Lower leg skin (tissue), 4 donors: ENCODE measurements around the gene FAM13A. TPM values are rescaled to one million over a fixed set of nuclear protein-coding genes. Genes with fewer than 3 reads are reported as not detected.

Experiments used
- DNase-seq, 2 donors: peaks; one replicate each; pipeline ENCODE4 v3.0.0-alpha.2; 2019; ENCODE audit warnings: low spot score in 2 of 2
- H3K4me3 ChIP-seq: fragments of 200-600 bp; sonication (generic); 2 replicates; pipeline ENCODE4 v1.5.1; 2017; ENCODE audit warnings: mild to moderate bottlenecking, low read depth; ENCODE audit not compliant: poor library complexity, severe bottlenecking
- POLR2A ChIP-seq, 2 donors: fragments of 450-650 bp; IDR thresholded peaks; one replicate each; pipeline ENCODE4 v1.6.1; 2016 to 2017; ENCODE audit warnings: antibody characterized with exemption in 2 of 2, mild to moderate bottlenecking in 1 of 2, moderate library complexity in 1 of 2
- WGBS, 2 donors: methylation state at CpG; one replicate each; pipeline ENCODE4 v1.1.5; 2018; 5-methylcytosine and 5-hydroxymethylcytosine counted together
- intact Hi-C: fragments of 100-400 bp; cut with DNase I; formaldehyde crosslinking; loops from one replicate; pipeline ENCODE4 v1.15.0; 2023; ENCODE audit warnings: low total_unique reads
- total RNA-seq, 4 donors: library from RNA; depleted of rRNA; stranded (reverse); fragments of >200 nt; gene quantifications; one replicate each; pipeline ENCODE4 v1.1.0, GENCODE V29; 2016
- TF ChIP-seq, protein P1 (sequence below), 3 donors: fragments of 450-650 bp; IDR thresholded peaks; one replicate each; pipeline ENCODE4 v1.5.1; 2016; ENCODE audit warnings: antibody characterized with exemption in 3 of 3, mild to moderate bottlenecking in 3 of 3, moderate library complexity in 2 of 3

FAM13A gene
- total RNA-seq, 4 donors from 2014 or later = 50.0 to 303 (median 114) TPM

DNA sequence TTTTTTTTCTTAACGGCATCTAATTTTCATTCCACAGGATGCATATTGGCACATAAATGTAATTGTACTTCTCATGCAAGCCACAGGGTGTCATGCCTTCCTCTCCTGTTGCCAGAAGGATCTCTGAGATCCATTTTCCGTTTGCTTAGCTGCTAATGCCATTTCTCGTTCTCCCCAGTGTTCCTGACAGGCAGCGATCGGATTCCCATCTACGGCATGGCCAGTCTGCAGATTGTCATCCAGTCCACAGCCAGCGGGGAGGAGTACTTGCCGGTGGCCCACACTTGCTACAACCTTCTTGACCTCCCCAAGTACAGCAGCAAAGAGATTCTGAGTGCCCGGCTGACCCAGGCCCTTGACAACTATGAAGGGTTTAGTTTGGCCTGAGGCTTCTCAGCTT lies 350.4 kb downstream of the FAM13A start:
- intact Hi-C loops = no loop called here
- TF ChIP-seq, protein P1, sequence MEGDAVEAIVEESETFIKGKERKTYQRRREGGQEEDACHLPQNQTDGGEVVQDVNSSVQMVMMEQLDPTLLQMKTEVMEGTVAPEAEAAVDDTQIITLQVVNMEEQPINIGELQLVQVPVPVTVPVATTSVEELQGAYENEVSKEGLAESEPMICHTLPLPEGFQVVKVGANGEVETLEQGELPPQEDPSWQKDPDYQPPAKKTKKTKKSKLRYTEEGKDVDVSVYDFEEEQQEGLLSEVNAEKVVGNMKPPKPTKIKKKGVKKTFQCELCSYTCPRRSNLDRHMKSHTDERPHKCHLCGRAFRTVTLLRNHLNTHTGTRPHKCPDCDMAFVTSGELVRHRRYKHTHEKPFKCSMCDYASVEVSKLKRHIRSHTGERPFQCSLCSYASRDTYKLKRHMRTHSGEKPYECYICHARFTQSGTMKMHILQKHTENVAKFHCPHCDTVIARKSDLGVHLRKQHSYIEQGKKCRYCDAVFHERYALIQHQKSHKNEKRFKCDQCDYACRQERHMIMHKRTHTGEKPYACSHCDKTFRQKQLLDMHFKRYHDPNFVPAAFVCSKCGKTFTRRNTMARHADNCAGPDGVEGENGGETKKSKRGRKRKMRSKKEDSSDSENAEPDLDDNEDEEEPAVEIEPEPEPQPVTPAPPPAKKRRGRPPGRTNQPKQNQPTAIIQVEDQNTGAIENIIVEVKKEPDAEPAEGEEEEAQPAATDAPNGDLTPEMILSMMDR (IDR thresholded peaks at IDR 0.05) = no peak
- TF ChIP-seq POLR2A (IDR thresholded peaks at IDR 0.05) = no peak
- 56 to 57% methylated on average over 9 of the region's 9 CpGs for WGBS, 2 donors
- H3K4me3 ChIP-seq = no peak overlapping the region
- no peak for DNase-seq

DNA sequence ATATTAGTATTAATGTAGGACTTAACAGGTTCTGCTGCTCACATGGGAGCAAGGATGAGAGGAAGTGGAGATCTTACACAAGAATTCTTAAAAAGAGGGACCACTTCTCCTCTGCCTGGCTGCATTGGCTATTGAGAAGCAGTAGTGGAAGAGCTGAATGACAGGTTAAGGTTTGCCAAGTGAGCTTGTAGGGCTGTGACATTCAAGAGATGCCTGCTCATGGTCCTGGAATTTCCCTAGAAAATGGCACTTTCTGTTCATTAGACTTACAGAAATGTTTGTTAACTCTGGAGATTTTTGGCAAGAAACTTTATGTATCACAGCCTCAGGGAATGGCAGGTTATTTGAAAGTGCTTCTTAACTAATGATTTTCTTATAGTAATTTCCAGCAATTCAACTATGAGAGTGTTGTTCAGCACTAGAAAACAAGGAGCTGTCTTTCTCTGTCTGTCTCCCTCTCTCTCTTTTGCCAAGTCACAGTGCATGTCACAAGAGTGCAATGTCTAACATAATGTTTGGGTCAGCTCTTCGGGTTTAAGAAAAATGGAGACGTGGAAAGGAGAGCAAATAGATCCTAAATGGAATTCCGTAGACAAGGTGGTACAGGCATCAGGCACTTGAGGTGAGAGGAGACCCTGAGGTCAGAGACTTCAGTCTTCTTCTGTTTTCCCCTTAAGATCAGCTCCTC lies 351.0 kb downstream of the FAM13A start:
- intact Hi-C loops = no loop called here
- no peak overlapping the region for H3K4me3 ChIP-seq
- DNase-seq = no peak
- 58 to 67% methylated on average over 3 of the region's 3 CpGs for WGBS, 2 donors
- TF ChIP-seq POLR2A (IDR thresholded peaks at IDR 0.05) = no peak
- TF ChIP-seq, protein P1 (IDR thresholded peaks at IDR 0.05) = no peak

DNA sequence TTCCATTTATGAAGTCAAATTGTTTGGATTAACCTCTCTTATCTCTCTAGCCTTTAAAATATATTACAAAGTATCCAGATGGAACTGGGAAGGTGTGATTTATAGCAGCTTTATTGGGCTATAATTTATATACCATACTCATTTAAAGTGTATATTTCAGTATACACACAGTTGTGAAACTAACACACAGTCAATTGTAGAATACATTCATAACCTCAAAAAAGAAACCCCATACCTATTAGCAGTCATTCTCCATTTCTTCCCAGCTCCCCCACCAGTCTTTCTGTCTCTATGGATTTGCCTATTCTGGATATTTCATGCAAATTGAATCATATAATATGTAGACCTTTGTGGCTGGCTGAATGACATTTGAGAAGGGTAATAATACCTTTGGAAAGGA lies 351.8 kb downstream of the FAM13A start:
- intact Hi-C loops = no loop called here
- no peak overlapping the region for H3K4me3 ChIP-seq
- TF ChIP-seq, protein P1 (IDR thresholded peaks at IDR 0.05) = no peak
- TF ChIP-seq POLR2A (IDR thresholded peaks at IDR 0.05) = no peak
- DNase-seq = no peak

DNA sequence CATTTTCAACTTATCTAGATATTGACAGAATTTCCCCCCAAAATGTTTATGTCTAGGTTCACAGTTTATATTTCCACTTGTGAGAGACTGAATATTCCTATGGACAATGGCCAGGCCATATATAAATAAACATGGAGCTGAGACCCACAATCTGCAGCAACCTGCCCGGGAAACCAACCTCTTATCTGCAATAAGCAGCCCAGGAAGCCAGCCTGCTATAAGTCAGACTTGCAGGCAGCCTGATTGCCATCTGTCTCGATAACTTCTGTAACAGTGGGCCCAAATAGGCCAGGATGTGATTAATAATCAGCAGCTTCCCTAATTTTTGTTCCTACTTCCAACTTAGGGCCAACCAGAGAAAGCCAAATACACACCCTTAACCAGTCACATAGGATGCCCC lies 354.2 kb downstream of the FAM13A start:
- TF ChIP-seq, protein P1 (IDR thresholded peaks at IDR 0.05) = no peak
- no peak for TF ChIP-seq POLR2A (IDR thresholded peaks at IDR 0.05)
- no peak for DNase-seq
- WGBS, 2 donors = 79 to 87% methylated on average over 2 of the region's 2 CpGs
- intact Hi-C loops = no loop called here
- no peak overlapping the region for H3K4me3 ChIP-seq

DNA sequence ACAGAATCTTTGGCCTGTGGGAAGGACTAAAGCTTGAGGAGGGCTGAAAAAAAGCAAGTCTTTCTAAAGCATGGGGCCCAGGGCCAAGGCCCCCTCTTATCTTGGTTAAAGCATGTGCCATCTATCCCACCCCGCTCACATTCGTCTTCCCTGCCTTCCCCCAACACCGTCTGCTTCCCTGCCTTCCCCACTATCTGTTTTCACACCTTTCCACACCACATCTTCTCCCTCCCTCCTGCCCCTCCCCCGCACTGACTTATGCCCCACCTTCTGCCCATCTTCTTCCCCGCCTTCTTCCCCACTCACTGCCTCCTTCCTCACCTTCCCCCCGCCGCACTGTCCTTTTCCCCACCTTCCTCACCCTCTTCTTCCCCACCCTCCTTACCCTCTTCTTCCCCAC lies 358.5 kb downstream of the FAM13A start:
- H3K4me3 ChIP-seq = no peak overlapping the region
- intact Hi-C loops = no loop called here
- 95 to 96% methylated on average over 7 of the region's 7 CpGs for WGBS, 2 donors
- TF ChIP-seq, protein P1 (IDR thresholded peaks at IDR 0.05) = no peak
- TF ChIP-seq POLR2A (IDR thresholded peaks at IDR 0.05) = no peak
- no peak for DNase-seq
